NCI-H82 treated with DMSO at 0.1 percent for 48 hours (cell line): ENCODE measurements around the gene IGF2BP1.
"Not testable (repeated sequence)": the region's sequence is repeated elsewhere in the genome, so short reads cannot be mapped to it uniquely, and the experiment has no call there.

ENCODE experiments used
- DNase-seq: peaks from one replicate; lab custom pipeline; 2025; ENCODE audit not compliant: unreplicated experiment; lab: John Stamatoyannopoulos, UW

IGF2BP1 gene

GRCh38 chr17:49090878-49091594 is 93.9 kb downstream of the IGF2BP1 start:
- DNase-seq: no peak

GRCh38 chr17:49093131-49093530 is 95.9 kb downstream of the IGF2BP1 start:
- no peak for DNase-seq

- DNase-seq: no peak
These were observed 103.4 kb downstream of the IGF2BP1 start for GRCh38 chr17:49100601-49101000.

- DNase-seq: no peak
These were observed 103.9 kb downstream of the IGF2BP1 start for GRCh38 chr17:49101054-49101534.

GRCh38 chr17:49103360-49103759 is 106.2 kb downstream of the IGF2BP1 start:
- DNase-seq: not testable (repeated sequence)

- no peak for DNase-seq
These were observed 107.4 kb downstream of the IGF2BP1 start for GRCh38 chr17:49104511-49105074.
